Measurements from ENCODE around the gene POLR2J. TPM values are rescaled to one million over a fixed set of nuclear protein-coding genes. Genes with fewer than 3 reads are reported as not detected.
A peak's percentile ranks its signal among the peaks of the same experiment; 100 is the strongest.
"Not testable (repeated sequence)": the region's sequence is repeated elsewhere in the genome, so short reads cannot be mapped to it uniquely, and the experiment has no call there.

The POLR2J gene
- total and polyA plus RNA-seq, 4 donors = 10.3 to 151 (median 55.6) TPM

- not testable (repeated sequence) for H3K9me3 ChIP-seq (ENCODE audit: control insufficient read depth in 4 of 4, insufficient read depth in 3 of 4, low read length in 3 of 4); H3K27ac ChIP-seq (ENCODE audit: low read depth in 1 of 2, low read length in 1 of 2); ATAC-seq (ENCODE audit: insufficient read depth, low FRiP score); H3K27me3 ChIP-seq (ENCODE audit: control insufficient read depth in 3 of 3, insufficient read depth in 3 of 3, low read length in 2 of 3); H3K9ac ChIP-seq (ENCODE audit: insufficient read depth in 1 of 2, low read length in 2 of 2); H3K4me3 ChIP-seq; DNase-seq; H3K4me1 ChIP-seq (ENCODE audit: control insufficient read depth in 5 of 5, insufficient read depth in 5 of 5, low read length in 5 of 5); H3K36me3 ChIP-seq (ENCODE audit: control insufficient read depth in 4 of 4, insufficient read depth in 4 of 4, low read length in 4 of 4)
- no CpG with 5 or more reads among the region's 10 CpGs for WGBS, 2 donors
Measured at GRCh38 chr7:102516951-102517350, 38.2 kb upstream of the POLR2J start.

GRCh38 chr7:102515889-102516288 is 37.2 kb upstream of the POLR2J start:
- no CpG with 5 or more reads among the region's 3 CpGs for WGBS, 2 donors
- not testable (repeated sequence) for H3K9me3 ChIP-seq (ENCODE audit: control insufficient read depth in 4 of 4, insufficient read depth in 3 of 4, low read length in 3 of 4); ATAC-seq (ENCODE audit: insufficient read depth, low FRiP score); H3K9ac ChIP-seq (ENCODE audit: insufficient read depth in 1 of 2, low read length in 2 of 2); H3K4me1 ChIP-seq (ENCODE audit: control insufficient read depth in 5 of 5, insufficient read depth in 5 of 5, low read length in 5 of 5); H3K27ac ChIP-seq (ENCODE audit: low read depth in 1 of 2, low read length in 1 of 2); H3K36me3 ChIP-seq (ENCODE audit: control insufficient read depth in 4 of 4, insufficient read depth in 4 of 4, low read length in 4 of 4); DNase-seq; H3K4me3 ChIP-seq; H3K27me3 ChIP-seq (ENCODE audit: control insufficient read depth in 3 of 3, insufficient read depth in 3 of 3, low read length in 2 of 3)

- H3K9ac ChIP-seq (ENCODE audit: insufficient read depth in 1 of 2, low read length in 2 of 2); H3K4me1 ChIP-seq (ENCODE audit: control insufficient read depth in 5 of 5, insufficient read depth in 5 of 5, low read length in 5 of 5); H3K9me3 ChIP-seq (ENCODE audit: control insufficient read depth in 4 of 4, insufficient read depth in 3 of 4, low read length in 3 of 4); H3K4me3 ChIP-seq; H3K36me3 ChIP-seq (ENCODE audit: control insufficient read depth in 4 of 4, insufficient read depth in 4 of 4, low read length in 4 of 4); H3K27ac ChIP-seq (ENCODE audit: low read depth in 1 of 2, low read length in 1 of 2); DNase-seq; H3K27me3 ChIP-seq (ENCODE audit: control insufficient read depth in 3 of 3, insufficient read depth in 3 of 3, low read length in 2 of 3): not testable (repeated sequence)
- ATAC-seq (ENCODE audit: insufficient read depth, low FRiP score) = peak; percentile 30
- WGBS, 2 donors = 32 to 43% methylated on average over 2 of the region's 15 CpGs
Measured at GRCh38 chr7:102514881-102515721, 36.4 kb upstream of the POLR2J start.

- WGBS, 2 donors = 11 to 17% methylated on average over 4 to 5 of the region's 5 CpGs
- H3K9ac ChIP-seq (ENCODE audit: insufficient read depth in 1 of 2, low read length in 2 of 2); ATAC-seq (ENCODE audit: insufficient read depth, low FRiP score); H3K4me3 ChIP-seq; H3K36me3 ChIP-seq (ENCODE audit: control insufficient read depth in 4 of 4, insufficient read depth in 4 of 4, low read length in 4 of 4); H3K27me3 ChIP-seq (ENCODE audit: control insufficient read depth in 3 of 3, insufficient read depth in 3 of 3, low read length in 2 of 3); H3K9me3 ChIP-seq (ENCODE audit: control insufficient read depth in 4 of 4, insufficient read depth in 3 of 4, low read length in 3 of 4); H3K4me1 ChIP-seq (ENCODE audit: control insufficient read depth in 5 of 5, insufficient read depth in 5 of 5, low read length in 5 of 5): not testable (repeated sequence)
- peak overlapping the region in 1 of 2 donors; percentile 91 for H3K27ac ChIP-seq (ENCODE audit: low read depth in 1 of 2, low read length in 1 of 2)
- DNase-seq = peak; percentile 79 to 94 (median 85)
Measured at GRCh38 chr7:102512642-102513221, 34.0 kb upstream of the POLR2J start.

GRCh38 chr7:102511860-102512522 is 33.3 kb upstream of the POLR2J start:
- H3K27me3 ChIP-seq (ENCODE audit: control insufficient read depth in 3 of 3, insufficient read depth in 3 of 3, low read length in 2 of 3); H3K4me1 ChIP-seq (ENCODE audit: control insufficient read depth in 5 of 5, insufficient read depth in 5 of 5, low read length in 5 of 5); H3K9me3 ChIP-seq (ENCODE audit: control insufficient read depth in 4 of 4, insufficient read depth in 3 of 4, low read length in 3 of 4); H3K4me3 ChIP-seq; DNase-seq; H3K36me3 ChIP-seq (ENCODE audit: control insufficient read depth in 4 of 4, insufficient read depth in 4 of 4, low read length in 4 of 4); H3K9ac ChIP-seq (ENCODE audit: insufficient read depth in 1 of 2, low read length in 2 of 2); H3K27ac ChIP-seq (ENCODE audit: low read depth in 1 of 2, low read length in 1 of 2): not testable (repeated sequence)
- no CpG with 5 or more reads among the region's 30 CpGs for WGBS, 2 donors
- peak; percentile 48 for ATAC-seq (ENCODE audit: insufficient read depth, low FRiP score)

- not testable (repeated sequence) for H3K9me3 ChIP-seq (ENCODE audit: control insufficient read depth in 4 of 4, insufficient read depth in 3 of 4, low read length in 3 of 4); H3K27ac ChIP-seq (ENCODE audit: low read depth in 1 of 2, low read length in 1 of 2); H3K4me1 ChIP-seq (ENCODE audit: control insufficient read depth in 5 of 5, insufficient read depth in 5 of 5, low read length in 5 of 5); DNase-seq; H3K4me3 ChIP-seq; ATAC-seq (ENCODE audit: insufficient read depth, low FRiP score); H3K36me3 ChIP-seq (ENCODE audit: control insufficient read depth in 4 of 4, insufficient read depth in 4 of 4, low read length in 4 of 4); H3K27me3 ChIP-seq (ENCODE audit: control insufficient read depth in 3 of 3, insufficient read depth in 3 of 3, low read length in 2 of 3); H3K9ac ChIP-seq (ENCODE audit: insufficient read depth in 1 of 2, low read length in 2 of 2)
- WGBS, 2 donors = 70 to 77% methylated on average over 4 to 5 of the region's 8 CpGs
Measured at GRCh38 chr7:102510575-102510974, 31.9 kb upstream of the POLR2J start.

GRCh38 chr7:102507410-102508088 is 28.8 kb upstream of the POLR2J start:
- H3K9me3 ChIP-seq (ENCODE audit: control insufficient read depth in 4 of 4, insufficient read depth in 3 of 4, low read length in 3 of 4); H3K36me3 ChIP-seq (ENCODE audit: control insufficient read depth in 4 of 4, insufficient read depth in 4 of 4, low read length in 4 of 4); H3K27ac ChIP-seq (ENCODE audit: low read depth in 1 of 2, low read length in 1 of 2); H3K27me3 ChIP-seq (ENCODE audit: control insufficient read depth in 3 of 3, insufficient read depth in 3 of 3, low read length in 2 of 3); H3K9ac ChIP-seq (ENCODE audit: insufficient read depth in 1 of 2, low read length in 2 of 2); DNase-seq; H3K4me1 ChIP-seq (ENCODE audit: control insufficient read depth in 5 of 5, insufficient read depth in 5 of 5, low read length in 5 of 5); H3K4me3 ChIP-seq; ATAC-seq (ENCODE audit: insufficient read depth, low FRiP score): not testable (repeated sequence)
- WGBS, 2 donors = 58 to 79% methylated on average over 2 of the region's 8 CpGs
